Suppressor macrophage treated with lipopolysaccharide for 4 hours (primary cell): Measurements from ENCODE around the gene FAF2.

Experiments
- DNase-seq: peaks from one replicate; pipeline ENCODE4 v3.0.0-alpha.2; 2020

The FAF2 gene

DNA sequence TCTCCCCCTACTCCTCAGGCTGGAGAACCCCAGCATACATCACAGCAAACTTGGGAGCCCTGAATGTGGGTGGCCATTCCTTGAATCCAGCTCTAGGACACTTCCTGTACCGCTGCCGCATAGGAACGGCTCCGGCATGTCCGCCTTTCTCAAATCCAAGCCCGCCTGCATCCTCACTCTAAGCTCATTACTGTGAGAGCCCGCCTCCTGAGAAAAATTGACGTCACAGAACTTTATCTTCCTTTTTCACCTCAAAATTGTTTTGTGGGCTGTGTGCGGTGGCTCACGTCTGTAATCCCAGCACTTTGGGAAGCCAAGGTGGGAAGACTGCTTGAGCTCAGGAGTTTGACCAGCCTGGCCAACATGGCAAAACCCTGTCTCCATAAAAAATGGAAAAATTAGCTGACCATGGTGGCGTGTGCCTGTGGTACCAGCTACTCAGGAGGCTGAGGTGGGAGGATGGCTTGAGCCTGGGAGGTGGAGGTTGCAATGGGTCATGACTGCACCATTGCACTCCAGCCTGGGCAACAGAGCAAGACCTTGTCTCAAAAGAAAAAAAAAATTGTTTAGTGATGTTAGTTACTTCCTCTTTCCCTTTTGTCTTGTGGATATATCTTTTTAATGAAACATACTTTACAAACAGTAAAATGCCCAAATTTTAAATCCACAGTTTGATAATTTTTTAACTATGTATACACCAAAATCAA lies 66.2 kb downstream of the FAF2 start:
- no peak for DNase-seq

DNA sequence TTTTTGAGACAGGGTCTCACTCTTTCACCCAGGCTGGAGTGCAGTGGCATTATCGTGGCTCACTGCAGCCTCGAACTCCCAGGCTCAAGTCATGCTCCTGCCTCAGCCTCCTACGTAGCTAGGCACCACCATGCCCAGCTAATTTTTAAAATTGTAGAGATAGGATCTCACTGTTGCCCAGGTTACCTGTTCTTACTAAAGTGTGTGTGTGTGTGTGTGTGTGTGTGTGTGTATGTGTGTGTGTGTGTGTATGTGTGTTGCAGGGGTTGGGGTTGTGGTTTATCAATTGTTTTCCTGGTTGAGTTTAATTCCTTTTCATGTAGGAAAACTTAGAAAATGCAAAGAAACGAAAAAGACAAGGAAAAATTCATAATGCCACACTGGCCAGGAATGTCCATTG lies 67.2 kb downstream of the FAF2 start:
- no peak for DNase-seq

GRCh38 chr5:176517053-176517661 lies 69.0 kb downstream of the FAF2 start:
- no peak for DNase-seq

GRCh38 chr5:176519810-176520720 lies 71.9 kb downstream of the FAF2 start:
- no peak for DNase-seq

DNA sequence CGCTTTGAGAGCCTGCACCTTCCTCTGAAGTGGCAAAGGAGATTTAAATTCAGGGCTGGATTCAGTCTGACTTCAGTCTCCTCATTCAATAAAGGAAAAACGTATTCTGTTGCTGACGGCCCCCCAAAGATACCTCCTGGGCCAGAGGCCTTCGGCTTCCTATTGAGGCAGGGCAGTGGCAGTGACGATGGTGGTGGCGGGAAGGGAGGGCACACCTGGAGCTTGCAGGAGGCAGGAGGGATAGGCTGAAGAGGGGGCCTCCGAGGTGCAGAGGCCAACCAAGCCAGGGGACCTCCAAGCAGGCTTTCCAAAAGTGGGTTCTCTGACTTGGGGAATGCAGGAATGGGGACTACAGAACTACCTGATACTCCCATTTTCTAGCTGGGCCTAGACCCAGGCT lies 73.1 kb downstream of the FAF2 start:
- DNase-seq = no peak

DNA sequence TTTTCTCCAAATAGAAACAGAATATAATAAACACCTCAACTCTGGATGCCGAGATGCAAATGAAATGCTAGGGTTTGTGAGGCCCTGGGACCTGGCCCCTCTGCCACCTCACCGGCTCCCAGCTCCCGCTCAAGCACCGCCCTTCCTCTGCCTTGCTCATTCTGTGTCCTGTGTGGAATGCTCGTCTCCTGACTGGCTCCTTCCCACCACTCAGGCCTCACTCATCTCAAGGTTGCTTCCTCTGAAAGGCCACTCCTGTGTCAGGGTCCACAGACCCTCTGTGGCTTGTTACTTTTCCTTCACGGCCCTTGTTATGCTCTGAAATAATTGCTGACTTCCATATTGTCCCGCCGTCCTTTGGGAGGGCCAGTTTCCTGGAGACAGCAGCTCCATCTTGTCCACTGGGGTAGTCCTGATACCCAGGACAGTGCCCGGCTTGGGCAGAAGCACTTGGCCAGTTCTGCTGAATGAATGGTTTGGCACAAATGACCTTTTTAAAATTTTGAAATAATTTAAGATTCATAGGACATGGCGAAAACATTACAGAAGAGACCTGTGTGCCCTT lies 73.6 kb downstream of the FAF2 start:
- DNase-seq = no peak

GRCh38 chr5:176524138-176524537 lies 76.0 kb downstream of the FAF2 start:
- DNase-seq = no peak

DNA sequence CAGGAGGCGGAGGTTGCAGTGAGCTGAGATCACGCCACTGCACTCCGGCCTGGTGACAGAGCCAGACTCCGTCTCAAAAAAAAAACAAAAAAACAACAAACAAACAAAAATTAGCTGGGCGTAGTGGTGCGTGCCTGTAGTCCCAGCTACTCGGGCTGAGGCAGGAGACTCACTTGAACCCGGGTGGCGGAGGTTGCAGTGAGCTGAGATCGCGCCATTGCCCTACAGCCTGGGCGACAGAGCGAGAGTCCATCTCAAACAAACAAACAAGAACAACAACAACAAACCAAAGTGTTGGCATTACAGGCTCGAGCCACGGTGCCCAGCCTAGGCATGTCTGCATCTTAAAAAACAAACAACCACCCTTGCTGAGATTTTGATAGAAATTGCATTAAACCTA lies 76.8 kb downstream of the FAF2 start:
- DNase-seq = no peak

GRCh38 chr5:176525677-176526076 lies 77.5 kb downstream of the FAF2 start:
- DNase-seq = no peak

DNA sequence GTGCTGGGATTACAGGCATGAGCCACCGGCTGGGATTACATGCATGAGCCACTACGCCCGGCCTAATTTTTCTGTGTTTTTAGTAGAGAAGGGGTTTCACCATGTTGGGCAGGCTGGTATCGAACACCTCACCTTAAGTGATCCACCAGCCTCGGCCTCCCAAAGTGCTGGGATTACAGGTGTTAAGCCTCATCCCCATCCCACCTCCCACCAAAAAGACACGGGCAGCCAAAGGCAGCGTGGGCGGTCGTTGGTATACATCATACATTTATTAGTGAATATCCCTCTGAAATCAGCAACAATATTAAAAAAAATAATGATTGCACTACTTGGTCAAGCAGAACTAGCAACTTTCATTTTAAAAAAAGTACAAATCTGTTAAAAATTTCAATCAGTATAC lies 78.3 kb downstream of the FAF2 start:
- DNase-seq = no peak

GRCh38 chr5:176527246-176528222 lies 79.3 kb downstream of the FAF2 start:
- no peak for DNase-seq

DNA sequence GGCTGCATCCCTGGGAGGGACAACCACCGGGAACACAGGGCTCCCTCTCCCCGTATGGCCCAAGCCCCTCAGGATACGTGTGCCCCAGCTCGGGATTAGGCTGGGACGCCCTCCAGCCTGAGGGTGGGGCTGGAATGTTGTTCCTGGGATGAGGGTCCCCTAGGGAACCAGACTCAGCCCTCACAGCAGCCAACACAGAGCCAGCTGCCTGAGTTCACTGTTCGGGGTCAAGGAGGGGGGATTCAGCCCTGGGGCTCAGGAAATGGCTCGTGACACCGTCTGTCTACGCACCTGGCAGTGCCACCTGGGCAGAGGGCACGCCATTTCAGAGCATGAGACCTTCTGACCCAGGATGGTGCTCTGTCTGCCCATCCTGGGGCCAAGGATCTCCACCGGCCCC lies 80.1 kb downstream of the FAF2 start:
- no peak for DNase-seq

DNA sequence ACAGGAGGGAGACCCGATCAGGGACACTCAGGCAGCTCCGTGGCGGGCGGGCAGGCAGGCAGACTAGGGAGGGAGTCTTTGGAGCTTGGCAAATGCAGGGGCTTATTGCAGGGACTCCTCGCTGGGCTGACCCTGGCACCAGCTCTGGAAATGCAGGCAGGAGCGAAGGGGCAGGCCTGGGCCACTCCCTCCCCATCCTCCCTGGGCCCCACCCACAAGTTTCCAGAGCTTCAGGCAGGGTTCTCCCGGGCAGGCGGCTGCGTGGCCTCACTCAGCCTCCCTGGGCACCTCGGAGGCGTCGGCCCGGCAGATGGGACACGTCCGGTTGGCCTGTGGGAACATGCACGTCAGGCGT lies 80.6 kb downstream of the FAF2 start:
- no peak for DNase-seq

DNA sequence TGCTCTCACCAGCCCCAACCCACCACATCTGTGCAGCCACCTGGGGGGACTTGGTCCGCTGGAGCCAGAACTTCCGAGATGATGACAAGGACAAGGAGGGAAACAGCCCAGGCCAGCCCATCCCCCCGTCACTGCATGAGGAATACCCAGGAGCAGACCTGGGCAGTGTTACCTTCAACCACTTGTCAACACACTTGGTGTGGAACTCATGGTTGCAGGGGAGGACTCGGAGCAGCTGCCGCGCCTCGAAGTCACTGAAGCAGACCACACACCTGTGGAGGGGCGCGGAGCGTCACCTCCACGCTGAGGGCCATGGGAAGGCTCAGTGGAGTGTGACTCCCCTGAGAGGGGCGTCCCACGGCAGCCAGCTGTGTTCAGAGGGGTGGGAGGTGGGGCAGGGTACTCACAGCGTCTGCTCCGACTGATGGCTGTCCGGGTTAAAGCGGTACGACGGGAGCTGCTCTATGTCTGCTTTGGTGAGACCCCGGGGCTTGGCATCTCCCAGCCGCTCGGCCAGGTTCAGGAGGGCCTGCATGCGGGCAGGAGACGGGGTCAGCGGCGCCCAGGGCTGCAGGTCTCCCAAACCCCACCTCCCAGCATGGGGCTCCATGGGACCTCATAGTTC lies 81.0 kb downstream of the FAF2 start:
- DNase-seq = no peak

DNA sequence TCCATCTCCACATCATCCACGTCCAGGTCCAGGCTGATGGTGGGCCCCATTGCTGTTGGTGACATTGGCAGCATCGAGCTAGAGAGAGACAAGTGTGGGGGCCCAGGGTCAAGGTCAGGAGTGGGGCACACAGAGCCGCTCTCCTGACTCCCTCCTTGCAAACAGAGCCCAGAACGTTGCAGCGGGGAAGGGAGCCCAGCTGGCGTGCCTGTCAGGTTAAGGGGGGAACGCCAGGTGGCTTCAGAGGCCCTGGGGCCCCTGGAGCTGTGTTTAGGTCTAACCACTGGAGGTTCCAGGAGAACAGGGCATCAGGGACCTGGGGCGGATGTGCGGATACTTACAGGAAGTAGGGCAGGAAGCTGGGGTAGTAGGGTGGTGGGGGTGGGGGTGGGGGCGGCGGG lies 81.6 kb downstream of the FAF2 start:
- no peak for DNase-seq

- no peak for DNase-seq
These were observed 82.3 kb downstream of the FAF2 start for GRCh38 chr5:176530393-176530982.

GRCh38 chr5:176530983-176531901 lies 83.1 kb downstream of the FAF2 start:
- no peak for DNase-seq

- DNase-seq = no peak
These were observed 83.8 kb downstream of the FAF2 start for GRCh38 chr5:176531902-176532493.

GRCh38 chr5:176532795-176533194 lies 84.6 kb downstream of the FAF2 start:
- no peak for DNase-seq

DNA sequence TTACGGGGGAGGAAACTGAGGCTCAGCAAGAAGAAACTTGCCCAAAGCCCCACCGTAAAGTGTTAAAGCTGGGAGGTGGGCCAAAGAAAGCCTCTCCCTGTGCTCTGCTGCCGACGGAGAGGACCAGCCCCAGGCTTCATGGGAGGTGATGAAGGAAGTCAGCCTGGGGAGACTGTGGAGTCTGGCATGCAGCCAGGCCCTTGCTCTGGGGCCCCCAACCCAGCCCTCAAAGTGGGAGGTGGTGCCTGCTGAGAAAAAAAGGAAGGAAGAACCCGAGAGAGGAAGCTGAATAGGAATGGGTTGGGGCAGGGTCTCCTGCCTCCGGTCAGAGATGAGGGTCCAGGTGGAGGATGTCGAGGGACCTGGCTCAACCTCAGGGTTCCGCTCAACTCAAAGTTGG lies 85.2 kb downstream of the FAF2 start:
- DNase-seq = peak; percentile 22
